Liver (tissue), 9 donors: ENCODE measurements around the gene ELAVL1. TPM values are rescaled to one million over a fixed set of nuclear protein-coding genes. Genes with fewer than 3 reads are reported as not detected.

Experiments
- DNase-seq: peaks from one replicate; pipeline ENCODE4 v3.0.0-alpha.2; 2017; ENCODE audit warnings: low spot score
- H3K27ac ChIP-seq, 2 donors: one replicate each; pipeline ENCODE4 v1.7.0; 2013; ENCODE audit warnings: inconsistent platforms in 2 of 2, low read length in 2 of 2, control low read depth in 1 of 2, low read depth in 1 of 2, mild to moderate bottlenecking in 1 of 2
- H3K27me3 ChIP-seq, 4 donors: one replicate each; pipeline versions ENCODE4 v1.6.1 to v1.7.0; 2013; ENCODE audit warnings: low read length in 3 of 4, inconsistent platforms in 1 of 4, mild to moderate bottlenecking in 1 of 4, moderate library complexity in 1 of 4; ENCODE audit not compliant: control insufficient read depth in 4 of 4, insufficient read depth in 4 of 4
- H3K36me3 ChIP-seq, 4 donors: one replicate each; pipeline versions ENCODE4 v1.6.1 to v1.7.0; 2013; ENCODE audit warnings: low read length in 3 of 4, mild to moderate bottlenecking in 3 of 4, low read depth in 1 of 4, moderate library complexity in 1 of 4; ENCODE audit not compliant: control insufficient read depth in 4 of 4, insufficient read depth in 3 of 4
- H3K4me1 ChIP-seq, 4 donors: one replicate each; pipeline versions ENCODE4 v1.6.1 to v1.7.0; 2013; ENCODE audit warnings: low read length in 3 of 4, mild to moderate bottlenecking in 3 of 4, moderate library complexity in 1 of 4; ENCODE audit not compliant: control insufficient read depth in 4 of 4, insufficient read depth in 4 of 4
- H3K4me3 ChIP-seq, 3 donors: one replicate each; pipeline versions ENCODE4 v1.6.1 to v1.7.0; 2013; ENCODE audit warnings: low read length in 3 of 3, control low read depth in 1 of 3, low read depth in 1 of 3, mild to moderate bottlenecking in 1 of 3
- H3K9ac ChIP-seq, 2 donors: one replicate each; pipeline ENCODE4 v1.7.0; 2013; ENCODE audit warnings: low read length in 2 of 2, mild to moderate bottlenecking in 2 of 2, moderate library complexity in 2 of 2, control low read depth in 1 of 2, low read depth in 1 of 2
- H3K9me3 ChIP-seq, 4 donors: one replicate each; pipeline versions ENCODE4 v1.6.1 to v1.7.0; 2013; ENCODE audit warnings: low read length in 3 of 4; ENCODE audit not compliant: control insufficient read depth in 4 of 4
- ATF3 ChIP-seq: IDR thresholded peaks from 2 replicates; pipeline ENCODE4 v1.6.1; 2016; ENCODE audit warnings: antibody characterized with exemption
- CTCF ChIP-seq: fragments of 150-350 bp; IDR thresholded peaks from 2 replicates; pipeline ENCODE4 v1.5.1; 2017; ENCODE audit warnings: improper control_type of control experiment, low read depth, low read length; ENCODE audit not compliant: missing input control
- EGR1 ChIP-seq, 2 donors: IDR thresholded peaks; 2 replicates each; pipeline ENCODE4 v1.6.1; 2016 to 2018; ENCODE audit warnings: antibody characterized with exemption in 2 of 2, low read depth in 2 of 2
- FOXA1 ChIP-seq: IDR thresholded peaks from 2 replicates; pipeline ENCODE4 v1.6.1; 2016; ENCODE audit warnings: antibody characterized with exemption
- HNF4A ChIP-seq, 2 donors: conservative IDR thresholded peaks; 2 replicates each; pipeline ENCODE4 v1.6.1; 2016; ENCODE audit warnings: antibody characterized with exemption in 2 of 2, mild to moderate bottlenecking in 2 of 2
- HNF4G ChIP-seq: IDR thresholded peaks from 2 replicates; pipeline ENCODE4 v1.6.1; 2016; ENCODE audit warnings: antibody characterized with exemption
- JUND ChIP-seq, 2 donors: IDR thresholded peaks; 2 replicates each; pipeline ENCODE4 v1.6.1; 2016; ENCODE audit warnings: antibody characterized with exemption in 2 of 2
- MAX ChIP-seq: IDR thresholded peaks from 2 replicates; pipeline ENCODE4 v1.6.1; 2016; ENCODE audit warnings: antibody characterized with exemption
- NR2F2 ChIP-seq: IDR thresholded peaks from 2 replicates; pipeline ENCODE4 v1.6.1; 2016; ENCODE audit warnings: antibody characterized with exemption
- RAD21 ChIP-seq, 2 donors: IDR thresholded peaks; 2 replicates each; pipeline ENCODE4 v1.6.1; 2016; ENCODE audit warnings: antibody characterized with exemption in 2 of 2, mild to moderate bottlenecking in 2 of 2
- RXRA ChIP-seq, 2 donors: IDR thresholded peaks; 2 replicates each; pipeline ENCODE4 v1.6.1; 2017 to 2018; ENCODE audit warnings: antibody characterized with exemption in 2 of 2, mild to moderate bottlenecking in 1 of 2
- SP1 ChIP-seq: IDR thresholded peaks from 2 replicates; pipeline ENCODE4 v1.6.1; 2018; ENCODE audit warnings: antibody characterized with exemption, mild to moderate bottlenecking
- TAF1 ChIP-seq: conservative IDR thresholded peaks from 2 replicates; pipeline ENCODE4 v1.6.1; 2016; ENCODE audit warnings: antibody characterized with exemption, mild to moderate bottlenecking
- YY1 ChIP-seq: IDR thresholded peaks from 2 replicates; pipeline ENCODE4 v1.6.1; 2016; ENCODE audit warnings: antibody characterized with exemption, mild to moderate bottlenecking
- ZBTB33 ChIP-seq: IDR thresholded peaks from 2 replicates; pipeline ENCODE4 v1.6.1; 2016; ENCODE audit warnings: antibody characterized with exemption
- WGBS: extraction: QIAGEN DNeasy Blood & Tissue Kit; methylation state at CpG from one replicate; pipeline ENCODE4 v1.1.7; 2013; 5-methylcytosine and 5-hydroxymethylcytosine counted together
- polyA plus RNA-seq, 2 donors: library from polyadenylated mRNA; stranded (reverse) in 1 of 2; unstranded in 1 of 2; fragments of 200-250 nt in 1 of 2; fragments of >200 nt in 1 of 2; fragmentation: Nextera tagmentation in 1 of 2; extraction: Ambion mirVana in 1 of 2; gene quantifications; one replicate each; pipeline versions ENCODE4 v1.2.1 to v1.2.3, GENCODE V29; 2013 to 2015
- total RNA-seq, 2 donors: library from RNA; depleted of rRNA; stranded (reverse); fragments of >200 nt; gene quantifications; one replicate each; pipeline ENCODE4 v1.2.3, GENCODE V29; 2014
- donor health status: healthy.
- donor health status: healthy.
- donor health status: healthy.
- donor health status: healthy.
- donor health status: healthy.

The ELAVL1 gene
- total and polyA plus RNA-seq, 4 donors: 14.4 to 33.7 (median 19.1) TPM

GRCh38 chr19:7977723-7978040 is 27.8 kb downstream of the ELAVL1 start:
- no peak overlapping the region for H3K4me3 ChIP-seq
- no peak overlapping the region for H3K27ac ChIP-seq
- WGBS: 97% methylated on average over 6 of the region's 6 CpGs
- no peak overlapping the region for H3K9ac ChIP-seq
- peaks cover 5 to 19% (median 8%) of the 10 kb centered on the region in 4 donors for H3K36me3 ChIP-seq
- no peaks in the 10 kb centered on the region for H3K9me3 ChIP-seq
- H3K4me1 ChIP-seq: peaks cover 16 to 49% (median 37%) of the 10 kb centered on the region in 4 donors
- TF ChIP-seq JUND (IDR thresholded peaks at IDR 0.05) (no peak), SP1 (no peak), TAF1 (no peak), ATF3 (no peak), ZBTB33 (no peak), MAX (no peak), FOXA1 (no peak), HNF4G (no peak), RXRA (IDR thresholded peaks at IDR 0.05) (no peak), RAD21 (IDR thresholded peaks at IDR 0.05) (no peak), CTCF (no peak), EGR1 (IDR thresholded peaks at IDR 0.05; ENCODE audit: low read depth in 2 of 2) (no peak), YY1 (no peak)
- H3K27me3 ChIP-seq: no peaks in the 10 kb centered on the region
- no peak for DNase-seq

- no peaks in the 10 kb centered on the region for H3K9me3 ChIP-seq
- H3K27ac ChIP-seq: no peak overlapping the region
- TF ChIP-seq JUND (IDR thresholded peaks at IDR 0.05) (no peak), FOXA1 (no peak), HNF4G (no peak), HNF4A (conservative IDR thresholded peaks at IDR 0.05) (no peak), MAX (no peak), YY1 (no peak), EGR1 (IDR thresholded peaks at IDR 0.05; ENCODE audit: low read depth in 2 of 2) (no peak), RXRA (IDR thresholded peaks at IDR 0.05) (no peak), NR2F2 (no peak)
- no peaks in the 10 kb centered on the region for H3K27me3 ChIP-seq
- 98% methylated on average over 15 of the region's 15 CpGs for WGBS
- no peak overlapping the region for H3K4me3 ChIP-seq
- no peak overlapping the region for H3K9ac ChIP-seq
- H3K36me3 ChIP-seq: peaks cover 0 to 18% (median 9%) of the 10 kb centered on the region in 4 donors
- peaks cover 16 to 47% (median 36%) of the 10 kb centered on the region in 4 donors for H3K4me1 ChIP-seq
- DNase-seq: no peak
Measured at GRCh38 chr19:7977021-7977722, 28.3 kb downstream of the ELAVL1 start.
